VCaP (cell line): ENCODE results near the gene TARS3.
"Not testable (repeated sequence)": the region's sequence is repeated elsewhere in the genome, so short reads cannot be mapped to it uniquely, and the experiment has no call there.

ENCODE experiments used
- H3K27ac ChIP-seq: fragments of 450-650 bp; 2 replicates; pipeline ENCODE4 v1.5.1; 2017
- TF ChIP-seq, protein P1 (sequence below): fragments of 450-650 bp; conservative IDR thresholded peaks from 2 replicates; pipeline ENCODE4 v1.5.1; 2017; ENCODE audit warnings: mild to moderate bottlenecking, moderate library complexity

TARS3 gene

GRCh38 chr15:101635944-101636727, 88.1 kb downstream of the TARS3 start:
- TF ChIP-seq, protein P1, sequence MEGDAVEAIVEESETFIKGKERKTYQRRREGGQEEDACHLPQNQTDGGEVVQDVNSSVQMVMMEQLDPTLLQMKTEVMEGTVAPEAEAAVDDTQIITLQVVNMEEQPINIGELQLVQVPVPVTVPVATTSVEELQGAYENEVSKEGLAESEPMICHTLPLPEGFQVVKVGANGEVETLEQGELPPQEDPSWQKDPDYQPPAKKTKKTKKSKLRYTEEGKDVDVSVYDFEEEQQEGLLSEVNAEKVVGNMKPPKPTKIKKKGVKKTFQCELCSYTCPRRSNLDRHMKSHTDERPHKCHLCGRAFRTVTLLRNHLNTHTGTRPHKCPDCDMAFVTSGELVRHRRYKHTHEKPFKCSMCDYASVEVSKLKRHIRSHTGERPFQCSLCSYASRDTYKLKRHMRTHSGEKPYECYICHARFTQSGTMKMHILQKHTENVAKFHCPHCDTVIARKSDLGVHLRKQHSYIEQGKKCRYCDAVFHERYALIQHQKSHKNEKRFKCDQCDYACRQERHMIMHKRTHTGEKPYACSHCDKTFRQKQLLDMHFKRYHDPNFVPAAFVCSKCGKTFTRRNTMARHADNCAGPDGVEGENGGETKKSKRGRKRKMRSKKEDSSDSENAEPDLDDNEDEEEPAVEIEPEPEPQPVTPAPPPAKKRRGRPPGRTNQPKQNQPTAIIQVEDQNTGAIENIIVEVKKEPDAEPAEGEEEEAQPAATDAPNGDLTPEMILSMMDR, result no peak
- H3K27ac ChIP-seq, result no peak overlapping the region

DNA sequence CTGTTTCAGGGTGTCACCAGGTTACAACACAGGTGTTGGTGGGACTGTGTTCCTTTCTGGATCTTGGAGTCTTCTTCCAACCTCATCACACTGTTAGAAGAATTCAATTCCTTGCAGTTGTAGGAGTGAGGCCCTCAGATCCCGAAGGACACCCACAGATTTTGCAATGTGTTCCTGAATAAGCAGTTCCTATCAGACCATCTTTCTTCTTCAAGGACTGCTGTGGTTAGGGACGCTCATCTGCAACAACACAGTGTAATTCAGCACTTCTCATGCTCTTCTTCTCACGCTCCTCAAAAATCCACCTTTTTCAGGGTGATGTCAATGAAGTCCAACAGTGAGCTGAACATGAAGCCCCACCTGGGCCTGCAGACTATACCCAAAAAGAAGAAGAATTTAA, 90.9 kb downstream of the TARS3 start:
- TF ChIP-seq, protein P1, result no peak
- H3K27ac ChIP-seq, result no peak overlapping the region

DNA sequence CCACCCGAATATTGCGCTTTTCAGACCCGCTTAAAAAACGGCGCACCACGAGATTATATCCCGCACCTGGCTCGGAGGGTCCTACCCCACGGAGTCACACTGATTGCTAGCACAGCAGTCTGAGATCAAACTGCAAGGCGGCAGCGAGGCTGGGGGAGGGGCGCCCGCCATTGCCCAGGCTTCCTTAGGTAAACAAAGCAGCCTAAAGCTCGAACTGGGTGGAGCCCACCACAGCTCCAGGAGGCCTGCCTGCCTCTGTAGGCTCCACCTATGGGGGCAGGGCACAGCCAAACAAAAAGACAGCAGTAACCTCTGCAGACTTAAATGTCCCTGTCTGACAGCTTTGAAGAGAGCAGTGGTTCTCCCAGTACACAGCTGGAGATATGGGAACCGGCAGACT, 97.5 kb downstream of the TARS3 start:
- not testable (repeated sequence) for H3K27ac ChIP-seq

- H3K27ac ChIP-seq, result no peak overlapping the region
- TF ChIP-seq, protein P1, result no peak
Measured at GRCh38 chr15:101625980-101626379, 98.3 kb downstream of the TARS3 start.

DNA sequence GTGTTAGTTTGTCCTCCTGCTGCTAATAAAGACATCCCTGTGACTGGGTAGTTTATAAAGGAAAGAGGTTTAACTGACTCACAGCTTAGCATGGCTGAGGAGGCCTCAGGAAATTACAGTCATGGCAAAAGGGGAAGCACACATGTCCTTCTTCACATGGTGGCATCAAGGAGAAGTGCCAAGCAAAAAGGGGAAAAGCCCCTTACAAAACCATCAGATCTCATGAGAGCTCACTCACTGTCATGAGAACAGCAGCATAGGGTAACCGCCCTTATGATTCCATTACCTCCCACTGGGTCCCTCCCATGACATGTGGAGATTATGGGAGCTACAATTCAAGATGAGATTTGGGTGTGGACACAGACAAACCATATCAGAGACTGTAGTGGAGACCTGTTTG, 99.1 kb downstream of the TARS3 start:
- H3K27ac ChIP-seq, result no peak overlapping the region
- TF ChIP-seq, protein P1, result no peak

GRCh38 chr15:101623367-101624304, 100.6 kb downstream of the TARS3 start:
- TF ChIP-seq, protein P1, result no peak
- no peak overlapping the region for H3K27ac ChIP-seq

DNA sequence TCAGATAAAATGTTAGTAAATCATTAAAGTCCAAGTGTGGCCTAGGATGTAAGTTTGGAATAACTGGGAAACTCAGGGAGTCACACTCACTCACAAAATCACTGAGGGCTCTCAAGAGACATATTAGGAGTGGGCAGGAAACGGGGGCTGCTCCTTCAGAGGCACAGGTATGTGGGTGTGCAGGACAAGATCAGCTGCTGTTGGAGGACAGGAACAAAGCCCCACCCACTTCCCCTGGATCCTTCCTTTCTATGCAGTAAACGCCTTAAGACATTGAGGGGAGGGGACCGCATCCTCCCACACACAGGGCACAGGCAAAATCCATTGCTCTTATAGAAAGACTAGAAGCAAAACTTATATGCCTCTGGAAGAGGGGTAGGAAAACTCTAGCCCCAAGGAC, 102.3 kb downstream of the TARS3 start:
- TF ChIP-seq, protein P1, result no peak
- H3K27ac ChIP-seq, result no peak overlapping the region
